Measurements from ENCODE around the gene RNF157.

DNA sequence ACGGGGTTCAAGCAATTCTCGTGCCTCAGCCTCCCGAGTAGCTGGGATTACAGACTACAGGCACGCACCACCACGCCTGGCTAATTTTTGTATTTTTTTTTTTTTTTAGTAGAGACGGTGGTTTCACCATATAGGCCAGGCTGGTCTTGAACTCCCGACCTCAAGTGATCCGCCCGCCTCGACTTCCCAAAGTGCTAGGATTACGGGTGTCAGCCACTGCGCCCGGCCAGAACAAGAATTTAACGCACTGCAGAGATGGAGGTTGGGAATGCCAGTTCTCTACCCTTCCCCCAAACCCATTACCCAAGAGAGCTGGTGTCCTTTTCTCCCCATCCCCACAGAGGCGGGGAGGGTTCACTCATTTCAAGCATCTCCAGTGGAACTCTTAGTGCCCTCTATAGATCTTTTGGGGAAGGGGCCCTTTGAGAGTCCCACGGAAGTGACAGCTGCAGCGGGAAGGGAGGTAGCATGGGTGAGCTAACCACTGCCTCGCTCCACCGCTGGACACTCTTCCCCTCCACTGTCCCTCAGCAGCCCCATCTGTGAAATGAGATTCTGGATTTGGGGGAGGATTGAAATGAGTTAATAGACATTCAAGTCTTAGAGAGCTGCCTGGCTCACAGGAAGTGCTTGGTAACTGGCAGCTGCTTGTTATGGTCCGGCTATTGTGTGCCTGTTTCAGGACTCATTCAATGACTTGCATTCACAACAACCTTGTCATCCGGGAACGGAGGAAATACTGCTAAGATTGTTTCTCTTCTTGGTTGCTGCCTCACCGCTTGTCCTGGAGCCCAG lies 21.3 kb upstream of the RNF157 start:
- TF ChIP-seq, protein P1, sequence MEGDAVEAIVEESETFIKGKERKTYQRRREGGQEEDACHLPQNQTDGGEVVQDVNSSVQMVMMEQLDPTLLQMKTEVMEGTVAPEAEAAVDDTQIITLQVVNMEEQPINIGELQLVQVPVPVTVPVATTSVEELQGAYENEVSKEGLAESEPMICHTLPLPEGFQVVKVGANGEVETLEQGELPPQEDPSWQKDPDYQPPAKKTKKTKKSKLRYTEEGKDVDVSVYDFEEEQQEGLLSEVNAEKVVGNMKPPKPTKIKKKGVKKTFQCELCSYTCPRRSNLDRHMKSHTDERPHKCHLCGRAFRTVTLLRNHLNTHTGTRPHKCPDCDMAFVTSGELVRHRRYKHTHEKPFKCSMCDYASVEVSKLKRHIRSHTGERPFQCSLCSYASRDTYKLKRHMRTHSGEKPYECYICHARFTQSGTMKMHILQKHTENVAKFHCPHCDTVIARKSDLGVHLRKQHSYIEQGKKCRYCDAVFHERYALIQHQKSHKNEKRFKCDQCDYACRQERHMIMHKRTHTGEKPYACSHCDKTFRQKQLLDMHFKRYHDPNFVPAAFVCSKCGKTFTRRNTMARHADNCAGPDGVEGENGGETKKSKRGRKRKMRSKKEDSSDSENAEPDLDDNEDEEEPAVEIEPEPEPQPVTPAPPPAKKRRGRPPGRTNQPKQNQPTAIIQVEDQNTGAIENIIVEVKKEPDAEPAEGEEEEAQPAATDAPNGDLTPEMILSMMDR (IDR thresholded peaks at IDR 0.05) = no peak
- no peak for TF ChIP-seq EP300 (IDR thresholded peaks at IDR 0.05)

Measured in ovary (tissue), 3 donors.